ENCODE measurements around the gene APOA4. TPM values are rescaled to one million over a fixed set of nuclear protein-coding genes. Genes with fewer than 3 reads are reported as not detected.

Gene APOA4
- total and polyA plus RNA-seq, 9 of the 15 experiments (the other 6 are each of a cell fraction or from before 2014, with no cell fraction given) = 0.07 TPM; not detected in 8

DNA sequence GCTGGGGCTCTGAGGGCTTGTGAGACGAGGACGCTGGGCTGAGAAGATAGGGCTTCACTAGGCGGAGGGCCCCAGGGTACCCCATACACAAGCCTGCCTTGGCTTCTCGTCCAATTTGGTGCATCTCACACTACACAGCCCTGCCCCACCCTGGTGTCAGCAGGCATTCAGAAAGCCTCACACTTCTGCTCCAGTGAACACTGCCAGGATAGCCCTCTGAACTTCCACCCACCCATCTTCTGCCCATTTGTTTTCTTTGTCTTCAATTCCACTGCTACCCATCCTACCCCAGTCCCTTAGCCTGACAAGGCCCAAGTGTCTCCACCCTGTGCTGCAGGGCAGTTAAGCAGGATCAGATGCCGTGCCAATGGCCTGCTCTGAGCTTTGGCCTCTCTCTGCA lies 48.4 kb downstream of the APOA4 start:
- H3K36me3 ChIP-seq (ENCODE audit: control insufficient read depth, insufficient read depth, low read length) = peaks cover 41% of the 10 kb centered on the region
- H3K9me3 ChIP-seq (replicated peaks; ENCODE audit: control insufficient read depth, insufficient read depth, low read depth, low read length) = no peaks in the 10 kb centered on the region
- no peak overlapping the region for H3K27ac ChIP-seq (ENCODE audit: extremely low read depth, low read depth, low read length)
- peaks cover 6% of the 10 kb centered on the region for H3K9me1 ChIP-seq (ENCODE audit: control insufficient read depth, insufficient read depth, low read length)
- H2AFZ ChIP-seq (ENCODE audit: low read depth, low read length) = no peak overlapping the region
- DNase-seq (ENCODE audit: extremely low read depth in 1 of 4, low spot score in 3 of 4) (no peak), ATAC-seq (no peak), FAIRE-seq (no peak)
- H3K9ac ChIP-seq (ENCODE audit: insufficient read depth in 1 of 2, low read depth in 2 of 2, low read length in 2 of 2) = peak overlapping the region in 1 of 2 experiments; percentile 73; a peak in 2 of 4 replicates
- peaks cover 14 to 42% of the 10 kb centered on the region in 2 experiments; a peak in 4 of 5 replicates for H3K4me1 ChIP-seq (replicated peaks in 1 of 2; ENCODE audit: control insufficient read depth in 2 of 2, insufficient read depth in 2 of 2, low read length in 2 of 2)
- no peak overlapping the region for H3K4me3 ChIP-seq
- H4K20me1 ChIP-seq (replicated peaks; ENCODE audit: control insufficient read depth, insufficient read depth, low read length) = peaks cover 5% of the 10 kb centered on the region; the same call in 1 of the 2 replicates
- intact Hi-C loops (cut with micrococcal nuclease) = no loop called here
- WGBS (ENCODE audit: insufficient coverage, low coverage, missing lambda C conversion rate) = 58% methylated on average over 5 of the region's 5 CpGs
- H3K79me2 ChIP-seq (ENCODE audit: control insufficient read depth, insufficient read depth, low read length) = peaks cover 22% of the 10 kb centered on the region
- ChIA-PET CTCF (ENCODE audit: low intra/inter-chr PET ratio) (interaction anchor here (0.6 kb wide), 1 partner anchor 1904 kb away, joined by 3 read pairs; no protein-coding TSS in a partner anchor), POLR2A (interaction anchor here (0.5 to 1.1 kb wide), 2 partner anchors 13 to 681 kb away, joined by 3 read pairs; no protein-coding TSS in a partner anchor)
- TF ChIP-seq ZNF146 (CRISPR knock-in tag; IDR thresholded peaks at IDR 0.05; ENCODE audit: unreplicated experiment) = no peak
- no peak for TF ChIP-seq NCOA6 (IDR thresholded peaks at IDR 0.05)
- peak; percentile 48 for TF ChIP-seq POLR2B (IDR thresholded peaks at IDR 0.05; ENCODE audit: low read depth, partially characterized antibody)
- peak; percentile 66; the same call in 1 of the 2 replicates for TF ChIP-seq POLR2A (conservative IDR thresholded peaks at IDR 0.05)
- TF ChIP-seq SUPT5H (IDR thresholded peaks at IDR 0.05) = peak; percentile 29; the same call in 1 of the 2 replicates
- no TSS peak for BruUV-seq (replicated peaks)
- H3K4me2 ChIP-seq (ENCODE audit: insufficient read depth, low read length) = no peak overlapping the region
- no peaks in the 10 kb centered on the region for H3K27me3 ChIP-seq (ENCODE audit: control insufficient read depth in 2 of 2, insufficient read depth in 2 of 2, low read length in 2 of 2)
- in situ Hi-C loops (cut with MboI) = no loop called here
